Ishikawa (cell line): ENCODE results near the gene EXTL2.

Experiments used
- EP300 ChIP-seq: IDR thresholded peaks from 2 replicates; pipeline ENCODE4 v1.6.1; 2012; ENCODE audit warnings: borderline replicate concordance
- FOXM1 ChIP-seq: IDR thresholded peaks from 2 replicates; pipeline ENCODE4 v1.6.1; 2012; ENCODE audit warnings: low read depth, borderline replicate concordance
- TAF1 ChIP-seq: IDR thresholded peaks from 2 replicates; pipeline ENCODE4 v1.6.1; 2012; ENCODE audit warnings: low read depth, mild to moderate bottlenecking
- TCF12 ChIP-seq: IDR thresholded peaks from 2 replicates; pipeline ENCODE4 v1.6.1; 2012; ENCODE audit warnings: low read depth
- YY1 ChIP-seq: IDR thresholded peaks from 2 replicates; pipeline ENCODE4 v1.6.1; 2012; ENCODE audit warnings: low read depth
- ZBTB7A ChIP-seq: IDR thresholded peaks from 2 replicates; pipeline ENCODE4 v1.6.1; 2012; ENCODE audit warnings: low read depth
- TF ChIP-seq, protein P1 (sequence below): IDR thresholded peaks from 2 replicates; pipeline ENCODE4 v1.6.1; 2012; ENCODE audit warnings: low read depth, mild to moderate bottlenecking

DNA sequence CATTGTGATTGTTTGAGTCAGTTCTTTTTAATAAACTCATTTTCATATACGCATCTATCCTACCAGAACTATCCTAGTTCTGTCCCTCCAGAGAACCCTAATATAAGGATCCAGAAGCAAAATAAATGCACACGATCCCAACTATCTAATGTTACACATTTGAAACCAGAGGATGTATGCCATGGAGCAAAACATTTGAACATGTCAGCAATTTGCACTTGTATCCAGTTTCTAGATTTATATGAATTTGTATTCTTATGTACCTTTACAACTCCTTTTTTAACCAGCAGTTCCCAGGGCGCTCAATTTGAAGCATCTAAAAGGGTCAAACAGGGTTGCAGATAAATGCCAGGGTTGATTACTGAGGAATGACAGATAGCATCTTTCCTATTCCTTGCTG is 2.1 kb downstream of the EXTL2 start:
- no peak for TF ChIP-seq ZBTB7A
- TF ChIP-seq EP300: no peak
- no peak for TF ChIP-seq TCF12
- TF ChIP-seq, protein P1, sequence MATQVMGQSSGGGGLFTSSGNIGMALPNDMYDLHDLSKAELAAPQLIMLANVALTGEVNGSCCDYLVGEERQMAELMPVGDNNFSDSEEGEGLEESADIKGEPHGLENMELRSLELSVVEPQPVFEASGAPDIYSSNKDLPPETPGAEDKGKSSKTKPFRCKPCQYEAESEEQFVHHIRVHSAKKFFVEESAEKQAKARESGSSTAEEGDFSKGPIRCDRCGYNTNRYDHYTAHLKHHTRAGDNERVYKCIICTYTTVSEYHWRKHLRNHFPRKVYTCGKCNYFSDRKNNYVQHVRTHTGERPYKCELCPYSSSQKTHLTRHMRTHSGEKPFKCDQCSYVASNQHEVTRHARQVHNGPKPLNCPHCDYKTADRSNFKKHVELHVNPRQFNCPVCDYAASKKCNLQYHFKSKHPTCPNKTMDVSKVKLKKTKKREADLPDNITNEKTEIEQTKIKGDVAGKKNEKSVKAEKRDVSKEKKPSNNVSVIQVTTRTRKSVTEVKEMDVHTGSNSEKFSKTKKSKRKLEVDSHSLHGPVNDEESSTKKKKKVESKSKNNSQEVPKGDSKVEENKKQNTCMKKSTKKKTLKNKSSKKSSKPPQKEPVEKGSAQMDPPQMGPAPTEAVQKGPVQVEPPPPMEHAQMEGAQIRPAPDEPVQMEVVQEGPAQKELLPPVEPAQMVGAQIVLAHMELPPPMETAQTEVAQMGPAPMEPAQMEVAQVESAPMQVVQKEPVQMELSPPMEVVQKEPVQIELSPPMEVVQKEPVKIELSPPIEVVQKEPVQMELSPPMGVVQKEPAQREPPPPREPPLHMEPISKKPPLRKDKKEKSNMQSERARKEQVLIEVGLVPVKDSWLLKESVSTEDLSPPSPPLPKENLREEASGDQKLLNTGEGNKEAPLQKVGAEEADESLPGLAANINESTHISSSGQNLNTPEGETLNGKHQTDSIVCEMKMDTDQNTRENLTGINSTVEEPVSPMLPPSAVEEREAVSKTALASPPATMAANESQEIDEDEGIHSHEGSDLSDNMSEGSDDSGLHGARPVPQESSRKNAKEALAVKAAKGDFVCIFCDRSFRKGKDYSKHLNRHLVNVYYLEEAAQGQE: no peak
- TF ChIP-seq TAF1: no peak
- no peak for TF ChIP-seq FOXM1
- no peak for TF ChIP-seq YY1
